IPS DF 6.9 (cell line): ENCODE results near the gene DUOXA1.

Experiments used
- DNase-seq: peaks from one replicate; pipeline ENCODE4 v3.0.0-alpha.2; 2013; ENCODE audit warnings: low read depth, low spot score
- H3K27ac ChIP-seq: one replicate; pipeline ENCODE4 v1.5.1; 2013; ENCODE audit warnings: low read length, control low read depth
- H3K27me3 ChIP-seq: 2 replicates; pipeline ENCODE4 v1.6.1; 2013; ENCODE audit warnings: mild to moderate bottlenecking, low read length; ENCODE audit not compliant: control insufficient read depth, insufficient read depth
- H3K36me3 ChIP-seq: 2 replicates; pipeline ENCODE4 v1.6.1; 2013; ENCODE audit warnings: low read length; ENCODE audit not compliant: control insufficient read depth, insufficient read depth
- H3K4me1 ChIP-seq: 2 replicates; pipeline ENCODE4 v1.6.1; 2013; ENCODE audit warnings: low read length; ENCODE audit not compliant: control insufficient read depth, insufficient read depth
- H3K4me3 ChIP-seq: 2 replicates; pipeline ENCODE4 v1.5.1; 2013; ENCODE audit warnings: mild to moderate bottlenecking, low read length
- H3K9me3 ChIP-seq: 2 replicates; pipeline ENCODE4 v1.6.1; 2013; ENCODE audit warnings: low read length, inconsistent platforms; ENCODE audit not compliant: control insufficient read depth, insufficient read depth
- WGBS: extraction: QIAGEN DNeasy Blood & Tissue Kit; methylation state at CpG from one replicate; pipeline ENCODE4 v1.1.7; 2013; ENCODE audit warnings: mixed read lengths, missing lambda C conversion rate; ENCODE audit not compliant: insufficient read length, insufficient coverage; 5-methylcytosine and 5-hydroxymethylcytosine counted together

Gene DUOXA1

DNA sequence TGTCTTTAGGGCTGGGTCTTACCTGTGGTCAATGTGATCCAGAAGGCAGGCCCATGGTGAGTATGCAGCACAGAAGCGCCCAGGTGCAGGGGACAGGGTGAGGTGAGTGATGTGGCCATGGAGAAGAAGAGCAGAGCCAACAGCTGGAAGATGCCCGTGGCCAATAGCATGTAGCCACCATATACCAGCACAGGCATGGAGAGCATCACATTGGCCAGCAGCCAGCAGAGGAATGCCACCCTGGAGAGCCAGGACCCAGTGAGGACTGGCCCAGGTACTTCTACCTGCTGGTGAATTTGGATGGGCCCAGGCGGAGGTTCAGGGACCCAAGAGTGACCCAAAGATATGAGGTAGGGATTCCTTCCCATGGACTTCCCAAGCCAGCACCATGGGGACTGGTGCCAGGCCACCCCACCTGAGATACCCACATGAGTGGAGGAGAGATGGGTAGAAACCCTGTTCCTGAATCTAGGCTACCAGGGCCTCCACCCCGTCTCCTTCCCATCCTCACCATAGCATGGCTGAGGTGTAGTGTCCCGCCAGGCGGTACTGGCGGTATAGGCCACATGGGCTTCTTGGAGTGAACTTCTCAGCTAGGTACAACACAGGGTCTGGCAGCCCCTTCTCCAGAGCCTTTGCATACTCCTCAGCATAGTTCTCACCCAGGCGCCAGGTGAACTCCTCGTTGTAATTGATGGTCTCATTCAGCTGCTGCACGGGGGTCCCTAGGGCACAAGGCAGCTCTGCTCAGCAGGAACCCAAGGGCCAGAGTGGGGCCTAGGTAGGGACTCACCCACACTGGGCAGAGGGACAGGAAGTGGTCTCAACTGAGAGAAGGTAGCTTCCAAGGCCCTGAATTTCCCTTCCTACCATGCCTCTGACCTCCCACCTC lies 9.4 kb downstream of the DUOXA1 start:
- no peaks in the 10 kb centered on the region for H3K36me3 ChIP-seq
- no CpG with 5 or more reads among the region's 10 CpGs for WGBS
- H3K4me3 ChIP-seq, result no peak overlapping the region
- H3K27ac ChIP-seq, result no peak overlapping the region
- 0 out of 2 replicates have a peak, but pooled peaks cover 2% of the 10 kb centered on the region for H3K4me1 ChIP-seq
- H3K27me3 ChIP-seq, result peaks cover 30% of the 10 kb centered on the region
- no peaks in the 10 kb centered on the region for H3K9me3 ChIP-seq
- no peak for DNase-seq

- no peak overlapping the region for H3K27ac ChIP-seq
- H3K36me3 ChIP-seq, result no peaks in the 10 kb centered on the region
- WGBS, result no CpG with 5 or more reads among the region's 5 CpGs
- H3K27me3 ChIP-seq, result peaks cover 43% of the 10 kb centered on the region
- no peak overlapping the region for H3K4me3 ChIP-seq
- peaks cover 4% of the 10 kb centered on the region; the same call in 1 of the 2 replicates for H3K4me1 ChIP-seq
- H3K9me3 ChIP-seq, result no peaks in the 10 kb centered on the region
- no peak for DNase-seq
Observed at GRCh38 chr15:45118996-45119395, 10.7 kb downstream of the DUOXA1 start.

- no peaks in the 10 kb centered on the region for H3K36me3 ChIP-seq
- no peak overlapping the region for H3K4me3 ChIP-seq
- H3K27me3 ChIP-seq, result peaks cover 48% of the 10 kb centered on the region
- H3K9me3 ChIP-seq, result no peaks in the 10 kb centered on the region
- WGBS, result no CpG with 5 or more reads among the region's 14 CpGs
- no peak overlapping the region for H3K27ac ChIP-seq
- peaks cover 4% of the 10 kb centered on the region; the same call in 1 of the 2 replicates for H3K4me1 ChIP-seq
- DNase-seq, result peak; percentile 85
Observed at GRCh38 chr15:45118131-45118588, 11.5 kb downstream of the DUOXA1 start.

DNA sequence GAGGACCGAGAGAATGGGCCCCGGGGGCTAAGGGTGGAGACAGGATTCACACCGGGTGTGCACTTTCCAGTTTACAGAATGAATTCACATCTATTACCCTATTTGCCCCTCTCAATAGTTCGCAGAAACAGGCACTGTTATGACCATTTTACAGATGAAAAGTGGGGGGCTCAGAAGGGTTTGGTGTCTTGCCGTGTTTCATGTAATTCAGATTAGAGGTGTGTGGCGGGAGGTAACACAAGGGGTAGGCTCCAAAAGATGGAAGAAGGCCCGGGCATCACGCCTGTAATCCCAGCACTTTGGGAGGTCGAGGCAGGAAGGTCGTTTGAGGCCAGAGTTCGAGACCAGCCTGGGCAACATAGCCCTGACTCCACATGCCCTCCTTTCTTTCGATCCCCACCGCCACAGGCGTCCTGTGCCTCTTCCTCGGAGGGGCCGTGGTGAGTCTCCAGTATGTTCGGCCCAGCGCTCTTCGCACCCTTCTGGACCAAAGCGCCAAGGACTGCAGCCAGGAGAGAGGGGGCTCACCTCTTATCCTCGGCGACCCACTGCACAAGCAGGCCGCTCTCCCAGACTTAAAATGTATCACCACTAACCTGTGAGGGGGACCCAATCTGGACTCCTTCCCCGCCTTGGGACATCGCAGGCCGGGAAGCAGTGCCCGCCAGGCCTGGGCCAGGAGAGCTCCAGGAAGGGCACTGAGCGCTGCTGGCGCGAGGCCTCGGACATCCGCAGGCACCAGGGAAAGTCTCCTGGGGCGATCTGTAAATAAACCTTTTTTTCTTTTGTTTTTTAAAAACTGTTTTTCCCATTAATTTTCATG lies 12.2 kb downstream of the DUOXA1 start:
- Histone ChIP-seq H3K4me1 (peaks cover 4% of the 10 kb centered on the region; the same call in 1 of the 2 replicates), H3K36me3 (no peaks in the 10 kb centered on the region), H3K9me3 (no peaks in the 10 kb centered on the region), H3K27me3 (peaks cover 55% of the 10 kb centered on the region), H3K27ac (no peak overlapping the region), H3K4me3 (no peak overlapping the region)
- no CpG with 5 or more reads among the region's 33 CpGs for WGBS
- DNase-seq, result no peak

DNA sequence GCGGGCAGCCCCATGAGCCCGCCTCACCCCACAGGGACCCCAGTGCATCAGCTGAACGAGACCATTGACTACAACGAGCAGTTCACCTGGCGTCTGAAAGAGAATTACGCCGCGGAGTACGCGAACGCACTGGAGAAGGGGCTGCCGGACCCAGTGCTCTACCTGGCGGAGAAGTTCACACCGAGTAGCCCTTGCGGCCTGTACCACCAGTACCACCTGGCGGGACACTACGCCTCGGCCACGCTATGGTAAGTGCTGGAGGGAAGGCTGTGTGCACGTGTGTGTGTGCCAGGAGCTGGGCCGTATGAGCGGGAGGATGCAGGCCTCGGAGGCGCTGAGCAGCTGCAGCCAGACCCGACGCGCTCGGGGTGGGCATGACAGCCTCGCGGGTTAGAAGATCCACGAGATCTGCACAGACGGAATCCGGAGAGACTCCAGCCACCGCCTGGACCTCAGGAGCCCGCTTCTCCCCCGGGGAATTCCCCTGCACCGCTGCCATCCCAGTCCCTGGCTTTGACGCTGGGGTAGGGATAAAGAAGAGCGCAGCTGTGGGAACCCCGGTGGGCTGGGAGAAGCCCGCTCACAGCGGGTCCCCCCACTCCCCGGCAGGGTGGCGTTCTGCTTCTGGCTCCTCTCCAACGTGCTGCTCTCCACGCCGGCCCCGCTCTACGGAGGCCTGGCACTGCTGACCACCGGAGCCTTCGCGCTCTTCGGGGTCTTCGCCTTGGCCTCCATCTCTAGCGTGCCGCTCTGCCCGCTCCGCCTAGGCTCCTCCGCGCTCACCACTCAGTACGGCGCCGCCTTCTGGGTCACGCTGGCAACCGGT lies 13.0 kb downstream of the DUOXA1 start:
- no peaks in the 10 kb centered on the region for H3K36me3 ChIP-seq
- no peaks in the 10 kb centered on the region for H3K9me3 ChIP-seq
- H3K4me1 ChIP-seq, result peaks cover 5% of the 10 kb centered on the region
- DNase-seq, result no peak
- H3K4me3 ChIP-seq, result no peak overlapping the region
- H3K27ac ChIP-seq, result no peak overlapping the region
- peaks cover 63% of the 10 kb centered on the region for H3K27me3 ChIP-seq
- no CpG with 5 or more reads among the region's 65 CpGs for WGBS

- no peak overlapping the region for H3K4me3 ChIP-seq
- no peaks in the 10 kb centered on the region for H3K36me3 ChIP-seq
- no peak overlapping the region for H3K27ac ChIP-seq
- peaks cover 6% of the 10 kb centered on the region for H3K4me1 ChIP-seq
- no peaks in the 10 kb centered on the region for H3K9me3 ChIP-seq
- no CpG with 5 or more reads among the region's 19 CpGs for WGBS
- no peak for DNase-seq
- peaks cover 67% of the 10 kb centered on the region for H3K27me3 ChIP-seq
Observed at GRCh38 chr15:45116006-45116481, 13.6 kb downstream of the DUOXA1 start.

- H3K4me1 ChIP-seq, result peaks cover 6% of the 10 kb centered on the region
- H3K4me3 ChIP-seq, result no peak overlapping the region
- no CpG with 5 or more reads among the region's 7 CpGs for WGBS
- H3K9me3 ChIP-seq, result no peaks in the 10 kb centered on the region
- DNase-seq, result no peak
- H3K36me3 ChIP-seq, result no peaks in the 10 kb centered on the region
- H3K27me3 ChIP-seq, result peaks cover 71% of the 10 kb centered on the region
- no peak overlapping the region for H3K27ac ChIP-seq
Observed at GRCh38 chr15:45115312-45115820, 14.3 kb downstream of the DUOXA1 start.

DNA sequence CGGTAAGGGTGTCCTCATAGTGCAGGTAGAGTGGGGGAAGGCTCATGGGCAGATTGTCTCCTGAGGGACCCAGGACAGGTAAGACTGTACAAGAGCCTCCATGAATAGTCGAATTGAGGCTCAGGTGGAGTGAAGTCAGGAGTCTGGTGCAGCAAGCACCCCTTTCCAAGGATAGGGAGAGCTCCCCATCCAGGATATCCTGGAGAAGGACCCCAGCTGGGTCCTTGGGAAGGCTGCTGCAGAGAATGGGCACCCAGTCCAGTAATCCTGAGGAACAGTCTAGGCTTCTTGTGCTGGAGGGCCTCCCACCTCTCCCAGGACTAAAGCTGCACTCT lies 15.0 kb downstream of the DUOXA1 start:
- H3K4me3 ChIP-seq, result no peak overlapping the region
- no peak overlapping the region for H3K27ac ChIP-seq
- H3K27me3 ChIP-seq, result peaks cover 78% of the 10 kb centered on the region
- WGBS, result no CpG with 5 or more reads among the region's 2 CpGs
- H3K9me3 ChIP-seq, result no peaks in the 10 kb centered on the region
- no peaks in the 10 kb centered on the region for H3K36me3 ChIP-seq
- DNase-seq, result no peak
- H3K4me1 ChIP-seq, result peaks cover 6% of the 10 kb centered on the region

DNA sequence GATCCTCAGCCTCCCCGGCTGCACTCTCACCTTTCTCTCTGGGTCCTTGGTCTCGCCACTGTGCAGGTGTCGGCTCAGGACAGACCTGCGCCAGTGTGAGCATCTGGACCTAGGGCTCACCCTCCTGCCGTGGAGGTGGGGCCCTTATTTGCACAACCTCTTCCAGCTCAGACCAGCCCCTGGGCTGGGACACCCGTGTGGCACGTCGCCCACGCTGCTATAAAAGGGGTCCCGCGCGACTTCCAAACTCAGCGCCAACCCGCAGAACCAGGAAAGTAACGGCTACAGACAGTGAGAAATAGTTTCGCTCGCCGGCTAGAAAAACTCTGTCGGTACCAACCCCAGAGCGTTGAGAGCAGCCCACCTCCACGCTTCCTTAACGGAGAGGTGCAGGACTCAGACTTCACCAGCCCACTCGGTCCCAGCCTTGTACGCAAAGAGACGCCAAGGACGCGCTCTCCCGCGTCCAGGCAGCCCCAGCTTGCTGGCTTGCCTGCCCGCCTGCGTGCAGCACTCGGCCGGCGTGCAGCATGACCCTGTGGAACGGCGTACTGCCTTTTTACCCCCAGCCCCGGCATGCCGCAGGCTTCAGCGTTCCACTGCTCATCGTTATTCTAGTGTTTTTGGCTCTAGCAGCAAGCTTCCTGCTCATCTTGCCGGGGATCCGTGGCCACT lies 15.5 kb downstream of the DUOXA1 start, which contains the start of the genes DUOX2 and DUOXA2:
Gene DUOX2, minus strand, starts transcription at position 97 of the 675 bp plus-strand sequence. CDS start 761 bp downstream, outside the sequence.
Gene DUOXA2, plus strand, starts transcription at position 251 of the 675 bp plus-strand sequence. Its CDS starts 280 bp downstream, at position 531.
- Histone ChIP-seq H3K36me3 (no peaks in the 10 kb centered on the region), H3K4me3 (no peak within 1 kb of the TSS; the same call in 1 of the 2 replicates), H3K27me3 (peaks cover 81% of the 10 kb centered on the region), H3K9me3 (no peaks in the 10 kb centered on the region), H3K27ac (no peak within 1 kb of the TSS), H3K4me1 (peaks cover 6% of the 10 kb centered on the region)
- WGBS, result no CpG with 5 or more reads among the region's 42 CpGs
- DNase-seq, result no peak
